HEK293 (cell line): ENCODE data around the gene SPX.

ENCODE experiments used
- CTCF ChIA-PET: fragments of 350-600 bp; formaldehyde crosslinking; extraction: SDS; loops from one replicate; lab custom pipeline; 2021; ENCODE audit warnings: antibody characterized with exemption; lab: Yijun Ruan, JAX
- POLR2A ChIA-PET: fragments of 300-600 bp; formaldehyde crosslinking; extraction: SDS; loops from one replicate; lab custom pipeline; 2020; ENCODE audit warnings: antibody characterized with exemption, inconsistent platforms; lab: Yijun Ruan, JAX
- H3K27ac ChIP-seq: fragments of 200-500 bp; sonication (Bioruptor generic); 2 replicates; pipeline ENCODE4 v1.5.1; 2014; ENCODE audit warnings: low read depth, low read length, control low read depth, inconsistent platforms; ENCODE audit errors: extremely low read depth
- H3K36me3 ChIP-seq, 2 experiments: fragments of 200-500 bp in 1 of 2; sonication (Bioruptor generic) in 1 of 2; 1 replicate in 1 of 2; 2 replicates in 1 of 2; pipeline ENCODE4 v1.5.1; 2014 to 2017; ENCODE audit warnings: inconsistent platforms in 2 of 2, low read length in 2 of 2; ENCODE audit not compliant: control insufficient read depth in 2 of 2, insufficient read depth in 1 of 2
- H3K4me1 ChIP-seq: fragments of 200-500 bp; sonication (Bioruptor generic); 2 replicates; pipeline ENCODE4 v1.5.1; 2014; ENCODE audit warnings: mild to moderate bottlenecking, low read length, inconsistent platforms; ENCODE audit not compliant: control insufficient read depth, insufficient read depth
- H3K4me3 ChIP-seq: 2 replicates; pipeline ENCODE4 v1.5.1; 2011; ENCODE audit warnings: low read depth, mild to moderate bottlenecking, control low read depth, low read length, moderate library complexity
- H3K9me3 ChIP-seq: fragments of 200-500 bp; sonication (Bioruptor generic); 2 replicates; pipeline ENCODE4 v1.5.1; 2014; ENCODE audit warnings: low read depth, low read length, inconsistent platforms; ENCODE audit not compliant: control insufficient read depth, insufficient read depth
- IKZF3 ChIP-seq: fragments of 450-650 bp; IDR thresholded peaks from 2 replicates; pipeline ENCODE4 v1.5.0; 2018; ENCODE audit warnings: missing biosample characterization, mild to moderate bottlenecking, missing genetic modification characterization, moderate library complexity
- KLF10 ChIP-seq: fragments of 450-650 bp; IDR thresholded peaks from 2 replicates; pipeline ENCODE4 v1.5.1; 2018; ENCODE audit warnings: missing biosample characterization, mild to moderate bottlenecking, missing genetic modification characterization
- MYNN ChIP-seq: fragments of 450-650 bp; formaldehyde crosslinking; IDR thresholded peaks from 2 replicates; pipeline ENCODE4 v1.5.1; 2016; ENCODE audit warnings: missing biosample characterization, missing genetic modification characterization, borderline replicate concordance
- SALL2 ChIP-seq: fragments of 450-650 bp; formaldehyde crosslinking; IDR thresholded peaks from 2 replicates; pipeline ENCODE4 v1.5.0; 2017; ENCODE audit warnings: missing biosample characterization, mild to moderate bottlenecking, missing genetic modification characterization, borderline replicate concordance
- SCRT1 ChIP-seq: fragments of 450-650 bp; formaldehyde crosslinking; IDR thresholded peaks from 2 replicates; pipeline ENCODE4 v1.5.1; 2016; ENCODE audit warnings: missing biosample characterization, missing genetic modification characterization, borderline replicate concordance
- ZFP37 ChIP-seq: fragments of 450-650 bp; formaldehyde crosslinking; IDR thresholded peaks from 2 replicates; pipeline ENCODE4 v1.5.1; 2016; ENCODE audit warnings: missing biosample characterization, missing genetic modification characterization
- ZNF121 ChIP-seq: fragments of 450-650 bp; formaldehyde crosslinking; IDR thresholded peaks from 2 replicates; pipeline ENCODE4 v1.5.1; 2016; ENCODE audit warnings: missing biosample characterization, missing genetic modification characterization
- ZNF2 ChIP-seq: fragments of 450-650 bp; formaldehyde crosslinking; IDR thresholded peaks from 2 replicates; pipeline ENCODE4 v1.5.1; 2016; ENCODE audit warnings: missing biosample characterization, missing genetic modification characterization
- ZNF239 ChIP-seq: fragments of 450-650 bp; formaldehyde crosslinking; IDR thresholded peaks from 2 replicates; pipeline ENCODE4 v1.5.1; 2016; ENCODE audit warnings: missing biosample characterization, missing genetic modification characterization
- ZNF341 ChIP-seq: fragments of 450-650 bp; formaldehyde crosslinking; IDR thresholded peaks from 2 replicates; pipeline ENCODE4; 2016; ENCODE audit warnings: low read depth, missing biosample characterization, missing genetic modification characterization
- ZNF404 ChIP-seq: fragments of 450-650 bp; formaldehyde crosslinking; IDR thresholded peaks from 2 replicates; pipeline ENCODE4 v1.5.1; 2017; ENCODE audit warnings: missing biosample characterization, missing genetic modification characterization
- ZNF548 ChIP-seq: fragments of 450-650 bp; formaldehyde crosslinking; IDR thresholded peaks from 2 replicates; pipeline ENCODE4 v1.5.1; 2016; ENCODE audit warnings: missing biosample characterization, missing genetic modification characterization
- ZNF560 ChIP-seq: fragments of 450-650 bp; formaldehyde crosslinking; IDR thresholded peaks from 2 replicates; pipeline ENCODE4 v1.5.1; 2017; ENCODE audit warnings: missing biosample characterization, missing genetic modification characterization, borderline replicate concordance
- ZNF624 ChIP-seq: fragments of 450-650 bp; formaldehyde crosslinking; IDR thresholded peaks from 2 replicates; pipeline ENCODE4 v1.5.1; 2017; ENCODE audit warnings: missing biosample characterization, missing genetic modification characterization
- ZNF654 ChIP-seq: fragments of 450-650 bp; formaldehyde crosslinking; IDR thresholded peaks from 2 replicates; pipeline ENCODE4 v1.5.1; 2016; ENCODE audit warnings: low read depth, missing biosample characterization, missing genetic modification characterization
- ZNF747 ChIP-seq: fragments of 450-650 bp; formaldehyde crosslinking; IDR thresholded peaks from 2 replicates; pipeline ENCODE4 v1.5.1; 2016; ENCODE audit warnings: missing biosample characterization, missing genetic modification characterization
- TF ChIP-seq, protein P1 (sequence below): fragments of 450-650 bp; formaldehyde crosslinking; IDR thresholded peaks from 2 replicates; pipeline ENCODE4 v1.5.1; 2017; ENCODE audit warnings: missing biosample characterization, missing genetic modification characterization
- TF ChIP-seq, protein P2 (sequence below): IDR thresholded peaks from 2 replicates; pipeline ENCODE4 v1.6.1; 2011; ENCODE audit warnings: mild to moderate bottlenecking, low read depth, low read length, borderline replicate concordance
- TF ChIP-seq, protein P3 (sequence below): fragments of 450-650 bp; formaldehyde crosslinking; IDR thresholded peaks from 2 replicates; pipeline ENCODE4; 2016; ENCODE audit warnings: missing biosample characterization, missing genetic modification characterization
- TF ChIP-seq, protein P4 (sequence below): fragments of 450-650 bp; formaldehyde crosslinking; IDR thresholded peaks from 2 replicates; pipeline ENCODE4 v1.5.1; 2016; ENCODE audit warnings: missing biosample characterization, missing genetic modification characterization
- TF ChIP-seq, protein P5 (sequence below): fragments of 450-650 bp; formaldehyde crosslinking; IDR thresholded peaks from 2 replicates; pipeline ENCODE4 v1.5.1; 2016; ENCODE audit warnings: missing biosample characterization, missing genetic modification characterization, low read depth

The SPX gene

DNA sequence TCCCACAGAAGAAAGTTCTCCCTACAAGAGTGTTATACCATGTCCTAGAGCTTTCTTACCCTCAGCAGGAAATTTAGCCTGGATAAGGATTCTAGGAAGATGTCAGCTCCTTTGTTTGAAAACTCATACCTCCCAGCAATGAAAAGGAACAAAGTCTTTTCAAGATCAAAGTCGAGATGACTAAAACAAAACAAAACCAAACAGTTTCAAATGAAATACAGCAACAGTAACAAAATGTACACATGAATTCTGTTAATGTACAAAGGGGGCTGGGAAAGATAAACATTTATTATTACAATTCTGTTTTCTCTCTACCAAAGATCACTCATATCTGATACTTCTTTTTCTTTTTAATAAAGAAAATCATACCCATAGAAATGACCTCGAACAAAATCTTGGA is 36.8 kb downstream of the SPX start (continued):
- TF ChIP-seq KLF10 = no peak
- TF ChIP-seq ZNF654 (tag by site-specific recombination) = no peak
- TF ChIP-seq, all 188 proteins: peak for 0

DNA sequence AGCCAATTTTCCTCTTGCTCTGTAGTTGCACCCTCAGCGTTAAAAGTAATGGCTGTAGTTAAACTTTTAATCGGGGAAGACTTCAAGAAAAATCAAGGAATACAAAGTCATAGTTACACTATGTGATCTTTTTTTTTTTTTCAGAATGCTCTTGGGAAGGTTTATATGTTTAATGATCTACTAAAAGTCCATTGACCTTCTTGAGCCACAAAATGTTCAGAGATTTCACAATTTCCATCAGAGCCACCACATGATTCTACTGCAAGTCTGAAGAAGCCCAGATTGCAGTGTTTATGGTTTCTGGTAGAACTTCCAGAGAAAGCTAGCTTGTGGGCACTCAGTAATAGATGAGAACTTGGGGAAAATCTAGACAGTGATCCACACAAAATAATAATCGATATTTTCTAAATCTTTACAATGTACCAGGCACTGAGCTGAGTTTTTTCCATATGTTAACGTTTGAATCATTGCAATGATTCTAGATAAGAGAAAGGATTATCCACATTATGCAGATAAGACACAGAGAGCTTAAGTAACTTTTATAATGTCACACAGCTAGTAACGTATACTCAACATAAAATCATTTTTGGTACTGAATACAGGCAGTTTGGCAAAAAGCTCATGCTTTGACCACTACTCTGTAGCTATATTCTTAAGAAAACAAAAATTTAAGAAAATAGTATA is 40.3 kb downstream of the SPX start:
- H3K27ac ChIP-seq = no peak overlapping the region
- H3K36me3 ChIP-seq = no peaks in the 10 kb centered on the region
- TF ChIP-seq ZFP37 (tag by site-specific recombination) (no peak), ZNF747 (tag by site-specific recombination) (no peak), ZNF624 (tag by site-specific recombination) (no peak), ZNF404 (tag by site-specific recombination) (no peak), ZNF341 (no peak), IKZF3 (no peak), SCRT1 (tag by site-specific recombination) (no peak), ZNF548 (tag by site-specific recombination) (no peak), ZNF121 (tag by site-specific recombination) (no peak), MYNN (no peak), ZNF560 (no peak), SALL2 (no peak), ZNF2 (no peak), ZNF654 (tag by site-specific recombination) (no peak), ZNF239 (tag by site-specific recombination) (no peak)
- TF ChIP-seq, protein P1, sequence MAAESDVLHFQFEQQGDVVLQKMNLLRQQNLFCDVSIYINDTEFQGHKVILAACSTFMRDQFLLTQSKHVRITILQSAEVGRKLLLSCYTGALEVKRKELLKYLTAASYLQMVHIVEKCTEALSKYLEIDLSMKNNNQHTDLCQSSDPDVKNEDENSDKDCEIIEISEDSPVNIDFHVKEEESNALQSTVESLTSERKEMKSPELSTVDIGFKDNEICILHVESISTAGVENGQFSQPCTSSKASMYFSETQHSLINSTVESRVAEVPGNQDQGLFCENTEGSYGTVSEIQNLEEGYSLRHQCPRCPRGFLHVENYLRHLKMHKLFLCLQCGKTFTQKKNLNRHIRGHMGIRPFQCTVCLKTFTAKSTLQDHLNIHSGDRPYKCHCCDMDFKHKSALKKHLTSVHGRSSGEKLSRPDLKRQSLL (tag by site-specific recombination) = no peak
- TF ChIP-seq, protein P2, sequence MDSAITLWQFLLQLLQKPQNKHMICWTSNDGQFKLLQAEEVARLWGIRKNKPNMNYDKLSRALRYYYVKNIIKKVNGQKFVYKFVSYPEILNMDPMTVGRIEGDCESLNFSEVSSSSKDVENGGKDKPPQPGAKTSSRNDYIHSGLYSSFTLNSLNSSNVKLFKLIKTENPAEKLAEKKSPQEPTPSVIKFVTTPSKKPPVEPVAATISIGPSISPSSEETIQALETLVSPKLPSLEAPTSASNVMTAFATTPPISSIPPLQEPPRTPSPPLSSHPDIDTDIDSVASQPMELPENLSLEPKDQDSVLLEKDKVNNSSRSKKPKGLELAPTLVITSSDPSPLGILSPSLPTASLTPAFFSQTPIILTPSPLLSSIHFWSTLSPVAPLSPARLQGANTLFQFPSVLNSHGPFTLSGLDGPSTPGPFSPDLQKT = no peak
- TF ChIP-seq, protein P3, sequence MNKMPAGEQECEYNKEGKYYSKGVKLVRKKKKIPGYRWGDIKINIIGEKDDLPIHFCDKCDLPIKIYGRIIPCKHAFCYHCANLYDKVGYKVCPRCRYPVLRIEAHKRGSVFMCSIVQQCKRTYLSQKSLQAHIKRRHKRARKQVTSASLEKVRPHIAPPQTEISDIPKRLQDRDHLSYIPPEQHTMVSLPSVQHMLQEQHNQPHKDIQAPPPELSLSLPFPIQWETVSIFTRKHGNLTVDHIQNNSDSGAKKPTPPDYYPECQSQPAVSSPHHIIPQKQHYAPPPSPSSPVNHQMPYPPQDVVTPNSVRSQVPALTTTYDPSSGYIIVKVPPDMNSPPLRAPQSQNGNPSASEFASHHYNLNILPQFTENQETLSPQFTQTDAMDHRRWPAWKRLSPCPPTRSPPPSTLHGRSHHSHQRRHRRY = no peak
- TF ChIP-seq, protein P4, sequence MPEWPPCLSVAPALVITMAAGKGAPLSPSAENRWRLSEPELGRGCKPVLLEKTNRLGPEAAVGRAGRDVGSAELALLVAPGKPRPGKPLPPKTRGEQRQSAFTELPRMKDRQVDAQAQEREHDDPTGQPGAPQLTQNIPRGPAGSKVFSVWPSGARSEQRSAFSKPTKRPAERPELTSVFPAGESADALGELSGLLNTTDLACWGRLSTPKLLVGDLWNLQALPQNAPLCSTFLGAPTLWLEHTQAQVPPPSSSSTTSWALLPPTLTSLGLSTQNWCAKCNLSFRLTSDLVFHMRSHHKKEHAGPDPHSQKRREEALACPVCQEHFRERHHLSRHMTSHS (tag by site-specific recombination) = no peak
- TF ChIP-seq, protein P5, sequence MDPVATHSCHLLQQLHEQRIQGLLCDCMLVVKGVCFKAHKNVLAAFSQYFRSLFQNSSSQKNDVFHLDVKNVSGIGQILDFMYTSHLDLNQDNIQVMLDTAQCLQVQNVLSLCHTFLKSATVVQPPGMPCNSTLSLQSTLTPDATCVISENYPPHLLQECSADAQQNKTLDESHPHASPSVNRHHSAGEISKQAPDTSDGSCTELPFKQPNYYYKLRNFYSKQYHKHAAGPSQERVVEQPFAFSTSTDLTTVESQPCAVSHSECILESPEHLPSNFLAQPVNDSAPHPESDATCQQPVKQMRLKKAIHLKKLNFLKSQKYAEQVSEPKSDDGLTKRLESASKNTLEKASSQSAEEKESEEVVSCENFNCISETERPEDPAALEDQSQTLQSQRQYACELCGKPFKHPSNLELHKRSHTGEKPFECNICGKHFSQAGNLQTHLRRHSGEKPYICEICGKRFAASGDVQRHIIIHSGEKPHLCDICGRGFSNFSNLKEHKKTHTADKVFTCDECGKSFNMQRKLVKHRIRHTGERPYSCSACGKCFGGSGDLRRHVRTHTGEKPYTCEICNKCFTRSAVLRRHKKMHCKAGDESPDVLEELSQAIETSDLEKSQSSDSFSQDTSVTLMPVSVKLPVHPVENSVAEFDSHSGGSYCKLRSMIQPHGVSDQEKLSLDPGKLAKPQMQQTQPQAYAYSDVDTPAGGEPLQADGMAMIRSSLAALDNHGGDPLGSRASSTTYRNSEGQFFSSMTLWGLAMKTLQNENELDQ (tag by site-specific recombination) = no peak
- no peaks in the 10 kb centered on the region for H3K9me3 ChIP-seq
- ChIA-PET CTCF (interaction anchor here (0.7 kb wide), 1 partner anchor 33 kb away, joined by 5 read pairs; no protein-coding TSS in a partner anchor), POLR2A (no interaction called here)
- no peak overlapping the region for H3K4me3 ChIP-seq
- H3K4me1 ChIP-seq = no peaks in the 10 kb centered on the region
